Pancreas (tissue), 10 donors: ENCODE results near the gene SPATA13. TPM values are rescaled to one million over a fixed set of nuclear protein-coding genes. Genes with fewer than 3 reads are reported as not detected.

Experiments used
- ATAC-seq, 4 donors: fragments of 200-7000 bp; cut with Tn5 transposase; one replicate each; pipeline versions ENCODE4 v1.8.0 to v1.9.1; 2020; ENCODE audit warnings: mild to moderate bottlenecking in 4 of 4, moderate library complexity in 4 of 4
- DNase-seq, 6 donors: peaks; one replicate each; pipeline ENCODE4 v3.0.0-alpha.2; 2020
- FAIRE-seq: peaks from 2 replicates; lab custom pipeline; 2012; peaks lifted over from hg19 to GRCh38; lab: Jason Lieb, UNC
- H3K27ac ChIP-seq, 4 donors: fragments of 200-600 bp; sonication (generic); 1 replicate in 3 of 4; 2 replicates in 1 of 4; pipeline versions ENCODE4 v1.5.0 to v1.8.0; 2020
- H3K27me3 ChIP-seq, 4 donors: fragments of 200-600 bp; one replicate each; pipeline ENCODE4 v1.8.0; 2021
- H3K36me3 ChIP-seq, 3 donors: fragments of 200-600 bp; sonication (generic) in 1 of 3; one replicate each; pipeline versions ENCODE4 v1.5.0 to v1.8.0; 2020 to 2021
- H3K4me1 ChIP-seq, 3 donors: fragments of 200-600 bp; one replicate each; pipeline ENCODE4 v1.8.0; 2021
- H3K4me3 ChIP-seq, 4 donors: fragments of 200-600 bp; sonication (generic) in 2 of 4; one replicate each; pipeline versions ENCODE4 v1.5.0 to v1.8.0; 2020 to 2021
- H3K9me3 ChIP-seq, 4 donors: fragments of 200-600 bp; one replicate each; pipeline ENCODE4 v1.8.0; 2021
- WGBS, 2 donors: extraction: QIAGEN DNeasy Blood & Tissue Kit; methylation state at CpG; one replicate each; pipeline ENCODE4 v1.1.7; 2013; 5-methylcytosine and 5-hydroxymethylcytosine counted together
- intact Hi-C, 3 donors: fragments of 100-400 bp; cut with DNase I; formaldehyde crosslinking; loops; one replicate each; pipeline versions ENCODE4 v1.11.1 to v1.14.2; 2022
- polyA plus RNA-seq, 2 donors: library from polyadenylated mRNA; stranded (reverse); fragments of 200-250 nt; gene quantifications; one replicate each; pipeline ENCODE4 v1.2.3, GENCODE V29; 2013
- total RNA-seq, 6 donors: library from RNA; stranded (reverse); fragmentation: NEBNext Ultra II Directional in 4 of 6; extraction: Animal tissue kit (Norgen Biotek cat#: 25700) in 4 of 6; gene quantifications; one replicate each; pipeline versions ENCODE4 v1.2.1 to v1.2.4, GENCODE V29; 2021 to 2023
- TF ChIP-seq, protein P1 (sequence below), 4 donors: fragments of 200-600 bp; sonication (generic) in 3 of 4; IDR thresholded peaks; one replicate each; pipeline versions ENCODE4 v1.5.0 to v1.8.0; 2021; ENCODE audit warnings: antibody characterized with exemption in 4 of 4
- donor health status: healthy with polysubstance abuse.
- donor health status: DM: no; HTN: no; CAD: no; lungs with moderate emphysema.
- donor health status: DM: no; HTN: no; CAD: no.
- donor health status: control.
- donor health status: control.
- donor health status: Bipolar disorder and iron deficiency.
- donor health status: DM: yes; HTN: yes; CAD: no.
- donor health status: DM: no; HTN: no; CAD: no.
- donor health status: DM: no; HTN: no; CAD: no.
- donor health status: DM: yes; HTN: yes; CAD: no.

The SPATA13 gene
- total and polyA plus RNA-seq, 8 donors, result 38.1 to 71.2 (median 53.9) TPM

DNA sequence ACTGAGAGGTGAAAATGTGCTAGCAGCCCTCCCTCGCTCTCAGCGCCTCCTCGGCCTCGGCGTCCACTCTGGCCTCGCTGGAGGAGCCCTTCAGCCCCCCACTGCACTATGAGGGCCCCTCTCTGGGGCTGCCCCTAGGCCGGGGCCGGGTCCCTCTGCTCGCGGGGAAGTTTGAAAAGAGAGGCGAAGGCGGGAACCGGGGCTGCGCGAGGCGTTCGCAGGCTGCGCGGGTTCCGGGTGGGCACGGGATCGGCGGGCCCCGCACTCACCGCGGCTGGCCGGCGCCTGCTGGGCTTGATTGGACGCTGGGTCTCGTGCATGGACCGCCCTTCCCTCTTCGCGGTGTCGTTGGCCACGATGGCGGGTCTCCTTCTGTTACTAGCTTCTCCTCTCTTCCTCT, 178.2 kb downstream of the SPATA13 start:
- DNase-seq, result no peak
- Histone ChIP-seq H3K9me3 (no peaks in the 10 kb centered on the region), H3K36me3 (no peaks in the 10 kb centered on the region), H3K27ac (no peak overlapping the region), H3K4me3 (no peak overlapping the region), H3K4me1 (no peaks in the 10 kb centered on the region), H3K27me3 (no peaks in the 10 kb centered on the region)
- no peak for ATAC-seq
- TF ChIP-seq, protein P1, sequence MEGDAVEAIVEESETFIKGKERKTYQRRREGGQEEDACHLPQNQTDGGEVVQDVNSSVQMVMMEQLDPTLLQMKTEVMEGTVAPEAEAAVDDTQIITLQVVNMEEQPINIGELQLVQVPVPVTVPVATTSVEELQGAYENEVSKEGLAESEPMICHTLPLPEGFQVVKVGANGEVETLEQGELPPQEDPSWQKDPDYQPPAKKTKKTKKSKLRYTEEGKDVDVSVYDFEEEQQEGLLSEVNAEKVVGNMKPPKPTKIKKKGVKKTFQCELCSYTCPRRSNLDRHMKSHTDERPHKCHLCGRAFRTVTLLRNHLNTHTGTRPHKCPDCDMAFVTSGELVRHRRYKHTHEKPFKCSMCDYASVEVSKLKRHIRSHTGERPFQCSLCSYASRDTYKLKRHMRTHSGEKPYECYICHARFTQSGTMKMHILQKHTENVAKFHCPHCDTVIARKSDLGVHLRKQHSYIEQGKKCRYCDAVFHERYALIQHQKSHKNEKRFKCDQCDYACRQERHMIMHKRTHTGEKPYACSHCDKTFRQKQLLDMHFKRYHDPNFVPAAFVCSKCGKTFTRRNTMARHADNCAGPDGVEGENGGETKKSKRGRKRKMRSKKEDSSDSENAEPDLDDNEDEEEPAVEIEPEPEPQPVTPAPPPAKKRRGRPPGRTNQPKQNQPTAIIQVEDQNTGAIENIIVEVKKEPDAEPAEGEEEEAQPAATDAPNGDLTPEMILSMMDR (IDR thresholded peaks at IDR 0.05), result no peak
- intact Hi-C loops, result no loop called here
- WGBS, 2 donors, result 92 to 94% methylated on average over 36 of the region's 36 CpGs
- FAIRE-seq, result no peak

DNA sequence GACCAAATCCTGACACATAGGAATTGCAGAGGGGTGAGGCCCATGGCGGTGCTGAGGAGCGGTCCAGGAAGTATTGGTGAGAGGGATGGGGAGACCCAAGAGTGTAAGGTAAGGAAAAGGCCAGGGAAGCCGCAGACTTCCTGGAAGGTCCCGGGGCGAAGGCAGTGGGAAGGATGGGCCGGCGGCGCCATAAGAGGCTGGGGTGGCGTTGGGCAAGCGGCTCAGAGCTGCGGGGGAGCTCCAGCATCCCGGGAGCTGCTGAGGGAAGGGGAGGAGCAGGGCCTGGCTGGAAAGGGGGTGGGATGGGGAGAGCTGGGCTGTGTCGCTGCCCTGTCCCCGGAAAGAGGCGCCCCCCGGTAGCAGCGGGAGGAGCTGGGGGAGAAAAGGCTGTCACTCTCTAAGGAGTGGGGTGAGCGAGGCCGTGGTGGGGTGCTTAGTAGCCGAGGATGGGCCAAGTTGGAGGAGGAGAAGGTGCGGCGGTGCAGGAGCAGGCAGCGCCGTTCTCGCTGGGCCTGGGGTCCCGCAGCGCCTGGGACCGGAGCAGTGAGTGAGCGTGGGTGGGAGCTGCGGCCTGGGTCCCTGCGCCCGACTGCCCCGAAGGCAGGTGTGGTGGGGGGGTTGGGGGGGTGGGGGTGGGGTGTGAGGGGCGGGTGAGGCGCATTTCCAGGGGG, 179.6 kb downstream of the SPATA13 start:
- no peak for ATAC-seq
- Histone ChIP-seq H3K27me3 (no peaks in the 10 kb centered on the region), H3K4me3 (no peak overlapping the region), H3K4me1 (no peaks in the 10 kb centered on the region), H3K36me3 (no peaks in the 10 kb centered on the region), H3K27ac (no peak overlapping the region), H3K9me3 (no peaks in the 10 kb centered on the region)
- DNase-seq, result no peak
- no peak for FAIRE-seq
- TF ChIP-seq, protein P1 (IDR thresholded peaks at IDR 0.05), result no peak
- 65 to 69% methylated on average over 33 to 35 of the region's 35 CpGs for WGBS, 2 donors
- intact Hi-C loops, result no loop called here

DNA sequence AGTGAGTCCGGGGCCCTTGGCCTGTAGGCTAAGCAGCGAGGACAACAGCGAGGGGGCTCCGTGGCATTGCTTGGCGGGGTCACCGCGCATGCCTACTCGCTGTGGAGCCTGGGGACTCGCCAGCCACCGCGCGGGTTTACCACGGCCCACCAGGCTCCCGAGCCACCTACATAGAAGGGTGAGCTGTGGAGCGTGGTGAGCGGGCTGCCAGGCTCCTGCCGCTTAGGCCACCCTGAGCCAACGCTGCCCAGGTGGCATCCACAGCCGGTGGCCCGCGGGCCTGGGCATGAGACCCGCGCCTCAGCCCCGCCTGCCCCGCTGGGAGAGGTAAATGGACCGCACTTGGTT, 180.1 kb downstream of the SPATA13 start:
- intact Hi-C loops, result no loop called here
- no peak overlapping the region for H3K4me3 ChIP-seq
- ATAC-seq (no peak), DNase-seq (peak in 1 of 6 donors; percentile 66), FAIRE-seq (no peak)
- no peak overlapping the region for H3K27ac ChIP-seq
- no peaks in the 10 kb centered on the region for H3K4me1 ChIP-seq
- TF ChIP-seq, protein P1 (IDR thresholded peaks at IDR 0.05), result no peak
- no peaks in the 10 kb centered on the region for H3K36me3 ChIP-seq
- no peaks in the 10 kb centered on the region for H3K9me3 ChIP-seq
- H3K27me3 ChIP-seq, result no peaks in the 10 kb centered on the region
- 80 to 83% methylated on average over 22 to 26 of the region's 26 CpGs for WGBS, 2 donors

DNA sequence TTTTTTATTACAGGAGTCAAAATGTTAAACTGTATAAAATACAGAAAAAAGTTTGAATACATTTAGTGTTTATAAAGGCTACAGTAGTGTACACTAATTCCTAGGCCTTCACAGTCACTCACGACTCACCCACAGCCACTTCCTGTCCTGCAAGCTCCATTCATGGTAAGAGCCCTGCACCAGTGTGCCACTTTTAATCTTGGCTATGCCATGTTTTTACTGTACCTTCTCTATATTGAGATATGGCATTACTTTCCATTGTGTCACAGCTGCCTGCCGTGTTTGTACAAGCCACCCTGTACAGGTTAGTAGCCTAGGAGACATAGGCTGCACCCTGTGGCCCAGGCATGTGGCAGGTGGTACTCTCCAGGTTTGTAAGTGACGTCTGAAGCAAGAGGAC, 180.9 kb downstream of the SPATA13 start:
- H3K36me3 ChIP-seq, result no peaks in the 10 kb centered on the region
- no peaks in the 10 kb centered on the region for H3K9me3 ChIP-seq
- intact Hi-C loops, result no loop called here
- H3K27me3 ChIP-seq, result no peaks in the 10 kb centered on the region
- 74 to 83% methylated on average over 3 of the region's 3 CpGs for WGBS, 2 donors
- no peak for ATAC-seq
- TF ChIP-seq, protein P1 (IDR thresholded peaks at IDR 0.05), result no peak
- no peak for DNase-seq
- FAIRE-seq, result no peak
- no peak overlapping the region for H3K27ac ChIP-seq
- H3K4me1 ChIP-seq, result no peaks in the 10 kb centered on the region
- H3K4me3 ChIP-seq, result no peak overlapping the region

DNA sequence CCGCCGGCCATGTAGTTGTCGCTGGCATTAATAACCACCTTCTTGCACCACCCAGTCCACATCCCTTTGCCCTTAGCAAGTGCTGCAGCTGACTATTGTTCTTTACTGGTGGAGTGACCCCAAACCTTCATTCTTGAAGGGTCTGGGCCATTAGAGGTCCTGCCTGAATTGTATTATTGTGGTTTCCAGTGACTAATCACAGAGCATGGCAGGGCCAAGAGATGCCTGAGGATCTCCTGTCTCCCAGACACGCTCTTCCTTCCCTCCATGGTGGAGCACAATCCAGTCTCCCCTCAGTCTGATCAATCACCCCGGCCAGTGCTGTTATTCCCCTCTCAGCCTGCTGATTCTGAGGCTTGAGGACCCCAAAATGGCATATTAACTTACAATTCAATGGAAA, 187.9 kb downstream of the SPATA13 start:
- ATAC-seq (peak in 1 of 4 donors; percentile 12), DNase-seq (no peak), FAIRE-seq (no peak)
- Histone ChIP-seq H3K27me3 (no peaks in the 10 kb centered on the region), H3K4me3 (no peak overlapping the region), H3K4me1 (peaks cover 3 to 16% (median 8%) of the 10 kb centered on the region in 3 donors), H3K9me3 (no peaks in the 10 kb centered on the region), H3K36me3 (no peaks in the 10 kb centered on the region), H3K27ac (peak overlapping the region; percentile 59 to 86 (median 78))
- TF ChIP-seq, protein P1 (IDR thresholded peaks at IDR 0.05), result no peak
- intact Hi-C loops, result no loop called here
- WGBS, 2 donors, result 92 to 96% methylated on average over 5 of the region's 5 CpGs
